Glutamatergic neuron (in vitro differentiated cells): ENCODE results near the gene IGFBP6. TPM values are rescaled to one million over a fixed set of nuclear protein-coding genes. Genes with fewer than 3 reads are reported as not detected.

Experiments used
- DNase-seq: peaks from one replicate; pipeline ENCODE4 v3.0.0; 2022
- H3K27ac Mint-ChIP-seq: one replicate; pipeline ENCODE4 v1.8.0; 2020; ENCODE audit warnings: mild to moderate bottlenecking, mixed read lengths, inconsistent platforms; ENCODE audit not compliant: unreplicated experiment
- H3K27me3 Mint-ChIP-seq: one replicate; pipeline ENCODE4 v1.8.0; 2020; ENCODE audit warnings: mild to moderate bottlenecking, moderate library complexity, mixed read lengths, inconsistent platforms; ENCODE audit not compliant: unreplicated experiment
- H3K36me3 Mint-ChIP-seq: one replicate; pipeline ENCODE4 v1.8.0; 2020; ENCODE audit warnings: mild to moderate bottlenecking, mixed read lengths, inconsistent platforms; ENCODE audit not compliant: unreplicated experiment
- H3K4me1 Mint-ChIP-seq: one replicate; pipeline ENCODE4 v1.8.0; 2020; ENCODE audit warnings: mild to moderate bottlenecking, low read depth, mixed read lengths, inconsistent platforms; ENCODE audit not compliant: unreplicated experiment
- H3K4me3 Mint-ChIP-seq: one replicate; pipeline ENCODE4 v1.8.0; 2020; ENCODE audit warnings: mild to moderate bottlenecking, mixed read lengths, inconsistent platforms; ENCODE audit not compliant: unreplicated experiment
- H3K9me3 Mint-ChIP-seq: one replicate; pipeline ENCODE4 v1.8.0; 2020; ENCODE audit warnings: mild to moderate bottlenecking, moderate library complexity, mixed read lengths, inconsistent platforms; ENCODE audit not compliant: unreplicated experiment
- total RNA-seq: library from RNA; stranded (reverse); fragmentation: NEBNext Ultra II Directional; extraction: Animal tissue kit (Norgen Biotek cat#: 25700); gene quantifications from one replicate; pipeline ENCODE4 v1.2.1, GENCODE V29; 2021; ENCODE audit not compliant: unreplicated experiment
- TF ChIP-seq, protein P1 (sequence below): fragments of 200-600 bp; sonication (generic); IDR thresholded peaks from one replicate; pipeline ENCODE4 v1.5.0; 2021; ENCODE audit not compliant: partially characterized antibody, unreplicated experiment

IGFBP6 gene
- total RNA-seq, 1 donor from 2014 or later = not detected

DNA sequence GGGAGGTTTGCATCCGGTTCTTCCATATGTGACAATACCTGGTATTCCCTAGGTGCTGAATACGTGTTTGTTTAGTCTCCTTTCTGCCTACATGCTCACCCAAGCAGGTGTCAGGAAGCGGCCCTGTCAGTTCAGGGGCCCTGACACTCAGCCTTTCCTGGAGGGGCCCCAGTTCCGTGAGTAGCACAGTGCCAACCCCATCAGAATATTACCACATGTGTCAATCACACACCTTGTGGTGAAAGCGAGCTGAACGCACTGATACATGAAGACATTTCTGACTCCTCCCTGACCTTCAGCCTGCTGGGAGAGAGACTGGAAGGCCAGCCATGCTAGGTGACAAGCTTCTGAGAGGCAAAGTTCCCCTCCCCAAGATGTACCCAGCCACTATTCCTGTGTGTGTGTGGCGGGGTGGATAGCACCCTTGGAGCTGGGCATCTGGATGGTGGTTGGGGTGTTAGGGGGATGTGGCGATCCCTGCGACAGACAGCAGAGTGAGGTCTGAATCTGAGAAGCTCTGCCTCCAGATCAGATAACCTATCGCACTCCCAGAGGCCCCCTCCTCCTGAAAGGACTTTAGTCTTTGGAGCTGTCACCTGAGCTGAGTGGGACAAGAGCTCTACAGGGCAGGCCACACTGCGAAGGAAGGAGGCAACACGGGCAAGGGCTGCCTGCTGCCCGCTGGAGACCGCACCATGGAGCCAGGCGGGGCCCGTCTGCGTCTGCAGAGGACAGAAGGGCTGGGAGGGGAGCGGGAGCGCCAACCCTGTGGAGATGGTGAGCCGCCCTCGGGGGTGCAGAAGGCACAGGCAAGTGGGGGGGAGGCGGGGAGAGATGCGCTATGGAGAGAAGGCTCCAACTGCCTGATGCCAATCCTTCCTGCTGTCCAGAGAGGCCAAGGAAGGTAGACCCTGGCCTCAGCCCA is 5.7 kb downstream of the IGFBP6 start, which contains the start of gene SOAT2:
Gene SOAT2, plus strand, starts transcription at position 604 of the 925 bp plus-strand sequence. Its CDS starts 92 bp downstream, at position 696.
- TF ChIP-seq, protein P1, sequence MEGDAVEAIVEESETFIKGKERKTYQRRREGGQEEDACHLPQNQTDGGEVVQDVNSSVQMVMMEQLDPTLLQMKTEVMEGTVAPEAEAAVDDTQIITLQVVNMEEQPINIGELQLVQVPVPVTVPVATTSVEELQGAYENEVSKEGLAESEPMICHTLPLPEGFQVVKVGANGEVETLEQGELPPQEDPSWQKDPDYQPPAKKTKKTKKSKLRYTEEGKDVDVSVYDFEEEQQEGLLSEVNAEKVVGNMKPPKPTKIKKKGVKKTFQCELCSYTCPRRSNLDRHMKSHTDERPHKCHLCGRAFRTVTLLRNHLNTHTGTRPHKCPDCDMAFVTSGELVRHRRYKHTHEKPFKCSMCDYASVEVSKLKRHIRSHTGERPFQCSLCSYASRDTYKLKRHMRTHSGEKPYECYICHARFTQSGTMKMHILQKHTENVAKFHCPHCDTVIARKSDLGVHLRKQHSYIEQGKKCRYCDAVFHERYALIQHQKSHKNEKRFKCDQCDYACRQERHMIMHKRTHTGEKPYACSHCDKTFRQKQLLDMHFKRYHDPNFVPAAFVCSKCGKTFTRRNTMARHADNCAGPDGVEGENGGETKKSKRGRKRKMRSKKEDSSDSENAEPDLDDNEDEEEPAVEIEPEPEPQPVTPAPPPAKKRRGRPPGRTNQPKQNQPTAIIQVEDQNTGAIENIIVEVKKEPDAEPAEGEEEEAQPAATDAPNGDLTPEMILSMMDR = no peak
- Mint-ChIP-seq H3K4me1 (peaks cover under 1% of the 10 kb centered on the region), H3K36me3 (no peaks in the 10 kb centered on the region), H3K27ac (no peak within 1 kb of the TSS), H3K27me3 (peaks cover 13% of the 10 kb centered on the region), H3K4me3 (no peak within 1 kb of the TSS), H3K9me3 (peaks cover 2% of the 10 kb centered on the region)
- no peak for DNase-seq

DNA sequence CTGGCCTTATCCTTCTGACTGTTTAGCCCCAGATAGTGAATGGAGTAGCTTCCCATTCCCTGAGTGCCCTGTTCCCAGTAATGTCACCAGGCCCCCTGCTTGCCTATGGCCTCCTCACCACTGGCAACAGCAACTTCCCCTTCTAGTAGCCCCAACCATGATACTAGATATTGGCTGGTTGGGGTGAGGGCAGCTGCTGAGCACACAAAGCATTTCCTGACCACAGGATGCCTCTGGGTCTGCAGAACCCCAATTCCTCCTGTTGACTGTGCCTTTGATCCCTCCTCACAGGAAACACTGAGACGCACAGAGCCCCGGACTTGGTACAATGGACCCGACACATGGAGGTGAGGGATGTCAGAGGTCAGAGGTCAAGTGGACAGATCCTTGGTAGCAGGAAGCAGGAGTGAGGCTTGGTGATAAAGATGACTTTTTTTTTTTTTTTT is 6.4 kb downstream of the IGFBP6 start:
- Mint-ChIP-seq H3K27me3 (peaks cover 8% of the 10 kb centered on the region), H3K4me3 (no peak overlapping the region), H3K4me1 (no peaks in the 10 kb centered on the region), H3K27ac (no peak overlapping the region), H3K36me3 (no peaks in the 10 kb centered on the region), H3K9me3 (peaks cover 2% of the 10 kb centered on the region)
- no peak for DNase-seq
- TF ChIP-seq, protein P1 = no peak

DNA sequence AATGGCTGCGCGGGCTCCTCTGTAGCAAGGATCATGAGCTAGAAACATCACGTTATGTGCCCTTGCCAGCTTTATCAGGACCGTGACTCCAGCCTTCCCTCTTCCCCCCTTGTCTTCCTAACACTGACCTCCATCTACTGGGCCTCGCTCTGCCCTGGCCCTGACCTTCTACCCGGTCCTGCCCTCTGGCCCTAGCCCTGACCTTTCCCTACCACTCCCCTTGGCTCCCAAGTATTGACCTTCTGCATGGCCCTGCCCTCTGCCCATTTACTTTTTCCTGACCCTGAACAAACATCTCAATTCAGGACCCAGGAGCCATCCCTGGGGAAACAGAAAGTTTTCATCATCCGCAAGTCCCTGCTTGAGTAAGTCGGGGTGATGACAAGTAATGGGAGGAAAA is 7.8 kb downstream of the IGFBP6 start:
- no peaks in the 10 kb centered on the region for H3K36me3 Mint-ChIP-seq
- no peak for DNase-seq

DNA sequence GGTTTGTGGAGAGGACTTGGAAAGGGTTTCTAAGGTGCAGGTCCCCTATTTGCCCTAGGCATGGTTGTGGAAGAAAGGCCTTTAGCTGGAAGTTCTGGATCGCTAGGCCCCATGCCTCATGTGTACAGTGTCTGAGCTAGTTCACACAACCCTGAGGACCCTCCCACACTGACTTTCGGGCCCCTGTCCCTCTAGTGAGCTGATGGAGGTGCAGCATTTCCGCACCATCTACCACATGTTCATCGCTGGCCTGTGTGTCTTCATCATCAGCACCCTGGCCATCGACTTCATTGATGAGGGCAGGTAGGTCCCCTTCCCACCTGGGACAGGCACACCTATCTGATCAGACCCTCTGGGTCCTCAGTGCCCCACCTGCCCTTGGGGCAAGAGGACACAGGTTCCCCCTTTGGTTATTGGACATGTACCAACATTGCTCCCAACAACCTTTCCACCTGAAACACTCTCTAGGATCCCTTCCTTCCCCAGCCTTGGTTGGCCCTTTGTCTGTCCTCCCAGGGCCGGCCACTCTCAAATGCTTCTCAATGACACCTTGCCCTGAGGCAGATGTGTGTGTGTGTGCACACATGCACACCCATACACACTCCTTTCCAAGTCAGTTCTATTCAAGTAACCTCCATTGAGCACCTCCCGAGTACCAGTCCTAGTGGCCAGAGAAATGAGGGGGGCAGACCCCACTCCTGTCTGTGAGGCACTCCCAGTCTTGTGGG is 8.4 kb downstream of the IGFBP6 start:
- Mint-ChIP-seq H3K27me3 (peaks cover 2% of the 10 kb centered on the region), H3K4me1 (no peaks in the 10 kb centered on the region), H3K36me3 (no peaks in the 10 kb centered on the region), H3K4me3 (no peak overlapping the region), H3K27ac (no peak overlapping the region), H3K9me3 (no peaks in the 10 kb centered on the region)
- no peak for DNase-seq
- TF ChIP-seq, protein P1 = no peak

More for the DNA sequence above, 7.8 kb downstream of the IGFBP6 start:
- peaks cover 2% of the 10 kb centered on the region for H3K27me3 Mint-ChIP-seq
- H3K4me1 Mint-ChIP-seq = no peaks in the 10 kb centered on the region
- no peaks in the 10 kb centered on the region for H3K9me3 Mint-ChIP-seq
- no peak overlapping the region for H3K27ac Mint-ChIP-seq
- no peak overlapping the region for H3K4me3 Mint-ChIP-seq
- TF ChIP-seq, protein P1 = no peak
